ENCODE data around the gene GALNT5.

GALNT5 gene

DNA sequence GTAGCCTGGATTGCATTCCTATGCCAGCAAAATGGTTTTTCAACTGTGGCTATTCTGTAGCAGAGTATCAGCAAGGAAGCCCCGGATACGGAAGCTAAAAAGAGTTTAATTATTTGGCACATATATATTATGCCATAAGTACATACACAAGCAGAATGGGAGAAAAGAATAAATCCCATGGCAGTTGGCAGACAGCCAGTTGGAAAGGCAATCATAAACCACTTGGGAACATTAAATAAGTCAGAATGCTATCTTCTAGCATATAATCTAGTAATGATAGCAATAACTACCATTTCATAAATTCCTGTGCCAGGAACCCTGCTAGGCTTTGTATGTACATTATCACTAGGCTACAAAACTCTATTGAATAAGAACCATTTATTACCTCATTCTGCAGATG, 26.0 kb downstream of the GALNT5 start:
- DNase-seq (ENCODE audit: low read depth in 3 of 3, low spot score in 1 of 3) = no peak

DNA sequence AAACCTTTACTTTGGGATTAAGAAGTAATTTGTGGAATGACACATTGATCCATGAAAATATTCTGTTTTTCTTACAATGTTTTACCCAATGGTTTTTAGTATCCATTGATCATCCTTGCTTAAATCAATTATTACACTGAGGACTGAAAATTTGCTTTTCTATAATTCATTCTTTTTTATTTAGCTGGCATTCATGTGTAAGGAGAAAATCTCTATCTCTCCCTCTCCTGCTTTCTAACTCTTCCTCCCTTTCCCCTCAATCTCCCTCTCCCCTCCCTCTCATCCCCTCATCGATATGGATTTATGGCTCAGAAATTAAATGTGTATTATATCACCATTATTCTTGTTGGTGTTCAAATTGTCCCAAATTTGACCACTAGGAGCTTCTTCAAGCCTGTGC, 29.7 kb downstream of the GALNT5 start:
- DNase-seq (ENCODE audit: low read depth in 3 of 3, low spot score in 1 of 3) = no peak

DNA sequence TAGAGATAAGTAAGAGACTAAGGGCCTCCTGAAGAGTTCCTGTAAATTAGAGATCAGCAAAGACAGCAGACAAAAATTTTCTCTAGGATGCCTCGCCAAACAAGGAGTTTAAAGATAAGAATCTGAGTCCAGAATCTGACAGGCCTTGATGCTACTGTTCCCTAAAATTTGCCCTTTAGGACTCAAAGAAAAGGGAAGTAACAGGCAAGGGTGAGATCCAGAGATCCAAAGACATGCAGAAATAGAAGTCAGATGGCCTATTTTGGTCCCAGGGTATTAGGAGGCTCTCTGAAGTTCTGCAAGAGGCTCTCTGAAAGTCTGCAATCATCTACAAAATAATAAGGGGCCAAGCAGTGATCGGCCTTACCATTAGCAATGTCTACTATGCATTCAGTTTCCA, 33.0 kb downstream of the GALNT5 start:
- no peak for DNase-seq (ENCODE audit: low read depth in 3 of 3, low spot score in 1 of 3)

DNA sequence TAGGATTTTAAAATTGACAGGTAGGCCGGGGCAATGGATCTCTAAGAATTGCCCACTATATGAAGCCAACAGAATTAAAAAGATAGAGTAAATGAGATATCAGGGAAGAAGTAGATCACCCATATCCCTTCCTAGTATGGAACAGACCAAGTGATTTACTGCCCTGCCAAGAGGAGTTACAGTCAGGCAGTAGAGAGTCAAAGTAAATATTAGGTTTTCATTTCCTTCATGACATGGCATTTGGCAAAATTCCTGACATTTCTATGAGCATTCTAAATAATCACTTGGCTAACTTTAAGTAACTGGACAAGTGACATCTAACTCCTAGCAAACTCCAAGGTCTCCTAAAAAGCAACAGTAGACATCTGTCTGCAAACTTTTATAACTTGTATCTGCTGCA, 33.5 kb downstream of the GALNT5 start:
- DNase-seq (ENCODE audit: low read depth in 3 of 3, low spot score in 1 of 3) = no peak

DNA sequence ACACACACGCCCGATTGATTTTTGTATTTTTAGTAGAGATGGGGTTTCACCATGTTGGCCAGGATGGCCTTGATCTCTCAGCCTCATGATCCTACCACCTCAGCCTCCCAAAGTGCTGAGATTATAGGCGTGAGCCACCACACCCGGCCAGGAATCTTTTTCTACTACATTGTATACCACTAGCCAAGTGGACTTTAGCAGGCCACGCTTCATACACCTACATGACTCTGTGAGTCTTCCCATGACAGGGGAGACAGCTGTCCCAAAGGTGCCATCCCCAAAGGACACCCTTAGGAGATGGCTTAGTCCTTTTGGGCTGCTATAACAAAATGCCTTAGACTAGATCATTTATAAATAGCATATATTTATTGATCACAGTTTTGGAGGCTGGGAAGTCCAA, 35.3 kb downstream of the GALNT5 start:
- DNase-seq (ENCODE audit: low read depth in 3 of 3, low spot score in 1 of 3) = no peak

DNA sequence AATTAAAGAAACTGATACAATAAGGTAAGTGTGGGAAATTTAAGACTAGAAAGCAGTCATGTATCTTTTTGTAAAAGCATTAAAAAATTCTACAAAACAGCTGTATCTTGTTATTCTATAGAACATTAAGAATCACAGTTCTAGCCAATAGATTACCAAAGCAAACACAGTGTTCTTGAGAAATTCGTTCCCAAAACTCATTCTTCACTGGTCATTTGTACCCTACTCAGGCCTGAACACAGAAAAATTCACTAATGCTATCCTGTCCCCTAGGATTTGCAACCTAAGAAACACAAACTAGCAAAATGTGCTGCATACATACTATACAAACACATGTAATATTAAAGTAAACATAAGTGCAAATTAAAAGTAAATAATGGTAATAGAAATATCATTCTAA, 39.0 kb downstream of the GALNT5 start:
- no peak for DNase-seq (ENCODE audit: low read depth in 3 of 3, low spot score in 1 of 3)

DNA sequence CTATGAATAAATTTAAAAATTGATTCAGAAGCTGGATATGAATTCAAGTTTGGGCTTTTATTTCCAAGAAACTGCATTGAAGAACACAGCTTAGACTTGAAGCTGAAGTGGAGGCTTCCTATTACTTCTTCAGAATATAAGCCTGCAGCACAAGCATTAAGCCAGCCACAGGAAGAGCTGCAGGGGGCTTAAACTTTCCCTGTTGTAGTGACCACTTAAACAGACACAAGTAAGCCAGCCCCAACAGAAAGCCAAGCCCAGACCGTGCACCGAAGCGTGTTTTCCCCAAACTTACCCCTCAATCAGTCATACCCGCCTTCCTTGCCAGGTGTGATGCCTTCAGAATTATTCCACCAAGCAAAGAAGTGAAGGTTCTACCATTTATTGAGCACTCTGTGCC, 39.5 kb downstream of the GALNT5 start:
- DNase-seq (ENCODE audit: low read depth in 3 of 3, low spot score in 1 of 3) = no peak

DNA sequence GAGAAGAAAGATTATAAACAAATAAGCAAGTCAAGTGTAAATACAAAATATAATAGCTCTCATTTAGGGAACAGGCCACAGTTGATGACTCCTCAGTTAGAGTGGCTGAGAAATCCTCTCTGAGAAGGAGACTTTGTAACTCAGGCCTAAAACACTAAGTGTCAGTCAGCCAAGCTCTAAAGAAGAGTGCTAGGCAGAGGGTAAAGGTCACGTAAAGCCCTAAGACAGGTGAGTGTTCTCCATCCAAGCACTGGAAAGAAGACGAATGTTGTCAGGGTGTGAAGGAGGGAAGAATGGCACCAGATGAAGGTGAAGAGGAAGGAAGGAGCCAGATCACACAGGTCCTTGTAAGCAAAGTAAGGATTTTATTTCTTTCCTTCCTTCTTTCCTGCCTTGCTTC, 43.8 kb downstream of the GALNT5 start:
- DNase-seq (ENCODE audit: low read depth in 3 of 3, low spot score in 1 of 3) = no peak

DNA sequence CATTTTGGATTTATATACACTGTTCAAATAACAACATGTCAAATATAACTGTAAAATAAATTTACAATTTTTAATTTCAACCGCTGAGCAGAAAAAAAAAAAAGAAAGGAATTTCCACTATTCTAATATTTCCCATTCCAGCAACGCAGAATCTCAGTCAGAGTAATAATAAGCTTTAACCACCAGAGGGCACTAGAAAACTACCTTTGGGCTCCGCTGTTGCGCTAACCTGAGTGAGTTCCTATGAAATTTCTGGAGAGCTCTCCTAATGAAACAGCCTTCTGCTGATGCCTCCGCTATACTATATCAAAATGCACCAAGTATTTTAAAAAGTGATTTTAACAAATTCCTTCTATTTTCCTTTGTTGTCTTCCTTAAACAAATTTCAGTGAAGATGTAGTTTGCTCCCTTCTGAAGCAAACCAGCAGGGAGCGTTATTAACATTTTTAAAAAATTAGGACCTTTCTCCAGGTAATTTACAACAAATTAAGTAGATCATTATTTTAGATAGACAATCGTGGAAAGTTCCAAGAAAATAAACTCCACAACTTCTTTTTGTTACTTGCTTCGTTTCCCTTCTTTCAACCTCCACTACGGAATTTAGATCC, 45.1 kb downstream of the GALNT5 start:
- DNase-seq (ENCODE audit: low read depth in 3 of 3, low spot score in 1 of 3) = no peak

DNA sequence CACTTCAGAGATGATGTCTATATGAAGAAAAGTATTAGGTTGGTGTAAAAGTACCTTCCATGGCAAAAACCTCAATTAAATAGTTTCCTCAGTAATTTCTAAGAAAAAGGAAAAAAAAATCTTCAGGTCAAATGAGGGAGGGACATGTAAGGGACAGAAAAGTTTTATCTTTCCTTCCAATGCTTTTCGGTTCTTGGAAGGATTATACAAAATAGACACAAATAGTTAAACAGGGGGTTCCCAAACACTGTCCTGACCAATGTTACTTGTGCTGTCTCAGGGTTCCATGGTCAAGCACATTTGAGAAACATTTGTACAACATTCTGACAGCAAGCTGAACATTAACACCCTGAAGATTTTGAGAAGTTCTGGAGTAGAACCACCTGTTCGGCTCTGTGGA, 46.1 kb downstream of the GALNT5 start:
- DNase-seq (ENCODE audit: low read depth in 3 of 3, low spot score in 1 of 3) = no peak

DNA sequence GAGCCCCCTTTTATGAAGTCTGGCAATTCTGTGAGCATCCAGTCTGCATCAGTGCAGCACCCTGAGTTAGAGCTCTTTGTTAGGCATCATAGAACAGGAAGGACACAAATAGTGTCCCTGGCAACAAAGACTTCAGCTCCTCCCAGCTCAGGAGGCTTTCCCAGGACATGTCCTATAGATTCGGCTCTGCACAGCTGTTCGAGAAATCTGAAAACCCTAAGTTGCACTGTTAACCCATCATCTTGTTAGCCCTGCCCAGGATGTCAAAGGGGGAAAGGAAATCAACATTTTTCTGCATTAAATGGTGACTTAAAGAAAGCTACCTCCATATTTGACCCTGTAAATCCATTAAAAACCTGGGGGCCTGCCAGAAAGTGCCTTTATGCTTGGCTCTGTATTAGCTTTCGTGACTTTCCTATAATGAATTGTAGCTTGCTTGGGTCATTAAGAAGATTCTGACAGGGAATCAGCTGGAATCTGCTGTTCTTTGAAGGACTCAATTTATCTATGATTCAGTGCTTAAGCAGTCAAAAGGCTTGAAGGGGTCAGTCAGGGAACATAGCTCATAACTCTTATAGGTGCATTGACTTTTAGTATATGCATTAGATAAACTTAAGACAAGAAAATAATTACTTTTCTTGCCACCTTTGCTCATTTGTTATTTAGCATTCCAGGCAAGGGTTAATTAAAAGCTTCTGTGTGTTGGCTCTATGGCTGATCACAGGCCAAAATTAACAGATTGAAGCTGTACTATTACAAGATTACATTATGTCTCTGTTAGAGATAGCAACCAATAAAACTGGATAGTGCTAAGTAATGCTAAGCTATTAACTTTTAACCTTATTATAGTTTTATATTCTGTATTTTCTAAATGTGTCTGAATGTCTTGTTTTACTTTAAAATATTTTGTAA, 47.6 kb downstream of the GALNT5 start:
- no peak for DNase-seq (ENCODE audit: low read depth in 3 of 3, low spot score in 1 of 3)

DNA sequence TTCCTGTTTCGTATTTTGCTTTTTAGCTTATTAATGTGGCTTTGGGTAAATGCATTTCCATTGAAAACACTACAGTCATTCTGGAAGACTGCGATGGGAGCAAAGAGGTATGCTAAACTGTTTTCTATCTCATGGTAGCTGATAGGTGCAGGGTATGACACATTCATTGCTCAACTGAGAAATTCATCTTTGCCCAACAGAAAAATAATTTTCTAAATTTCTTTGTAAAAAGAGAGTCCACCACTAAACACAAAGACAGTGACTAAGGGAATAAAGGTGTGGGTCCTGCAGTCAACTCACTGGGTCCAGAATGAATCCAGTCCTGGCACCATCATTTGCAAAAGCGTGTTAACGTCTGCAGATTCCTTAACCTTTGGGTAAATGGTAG, 48.2 kb downstream of the GALNT5 start:
- DNase-seq (ENCODE audit: low read depth in 3 of 3, low spot score in 1 of 3) = no peak

DNA sequence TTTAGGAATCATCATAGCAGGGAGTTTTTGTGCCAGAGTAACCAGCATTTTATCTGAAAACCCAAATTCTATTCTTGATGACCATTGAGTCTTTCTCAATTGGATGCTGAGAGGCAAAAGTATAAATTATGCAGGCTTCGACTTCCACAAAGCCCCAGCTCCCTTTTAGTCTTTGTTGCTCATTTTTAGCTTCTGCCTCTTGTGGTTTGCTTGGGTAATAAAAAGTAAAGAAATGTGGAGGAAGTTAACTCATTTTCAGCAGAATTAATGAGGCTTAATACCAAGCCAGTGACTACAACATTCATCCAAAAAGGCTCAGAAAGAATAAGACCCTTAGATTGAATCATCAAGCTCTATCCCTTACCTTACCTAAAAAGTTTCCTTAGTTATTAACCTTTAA, 49.5 kb downstream of the GALNT5 start:
- DNase-seq (ENCODE audit: low read depth in 3 of 3, low spot score in 1 of 3) = no peak

DNA sequence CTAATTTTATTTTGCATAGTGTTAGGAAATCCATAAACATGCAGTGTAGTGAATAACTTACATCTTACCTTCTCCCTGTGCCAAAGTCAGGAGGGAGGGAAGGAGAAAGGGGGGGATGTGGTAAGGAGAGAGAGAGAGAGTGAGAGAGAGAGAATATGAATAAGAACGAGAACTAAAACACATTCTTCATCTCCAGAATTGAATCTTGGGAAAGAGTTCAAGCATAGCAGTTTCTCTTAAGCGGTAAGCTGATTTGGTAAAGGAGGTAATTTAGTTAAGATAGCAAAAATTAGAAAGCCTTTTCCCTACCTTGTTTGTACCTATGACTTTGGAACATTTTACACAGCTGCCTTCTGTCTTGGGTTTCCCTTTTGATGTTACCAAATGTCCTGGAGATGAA, 52.4 kb downstream of the GALNT5 start:
- DNase-seq (ENCODE audit: low read depth in 3 of 3, low spot score in 1 of 3) = no peak

DNA sequence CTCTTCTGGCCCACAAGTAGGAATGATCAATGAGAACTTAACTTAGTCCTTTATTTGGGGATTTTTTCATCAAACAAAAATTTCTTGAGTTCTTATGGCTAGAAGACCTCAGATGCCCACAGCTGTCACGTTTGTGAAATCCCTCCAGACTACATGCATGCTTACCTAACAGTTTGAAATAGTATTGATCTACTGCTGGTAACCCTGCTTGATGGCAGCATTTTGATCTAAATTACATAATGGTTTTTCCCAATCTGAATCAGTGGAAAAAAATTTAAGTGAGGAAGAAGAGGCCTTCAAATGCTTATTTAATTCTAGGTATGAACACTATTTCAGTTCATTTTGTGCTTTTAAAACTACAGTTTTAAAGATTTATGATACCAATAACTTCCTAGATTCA, 54.2 kb downstream of the GALNT5 start:
- no peak for DNase-seq (ENCODE audit: low read depth in 3 of 3, low spot score in 1 of 3)

DNA sequence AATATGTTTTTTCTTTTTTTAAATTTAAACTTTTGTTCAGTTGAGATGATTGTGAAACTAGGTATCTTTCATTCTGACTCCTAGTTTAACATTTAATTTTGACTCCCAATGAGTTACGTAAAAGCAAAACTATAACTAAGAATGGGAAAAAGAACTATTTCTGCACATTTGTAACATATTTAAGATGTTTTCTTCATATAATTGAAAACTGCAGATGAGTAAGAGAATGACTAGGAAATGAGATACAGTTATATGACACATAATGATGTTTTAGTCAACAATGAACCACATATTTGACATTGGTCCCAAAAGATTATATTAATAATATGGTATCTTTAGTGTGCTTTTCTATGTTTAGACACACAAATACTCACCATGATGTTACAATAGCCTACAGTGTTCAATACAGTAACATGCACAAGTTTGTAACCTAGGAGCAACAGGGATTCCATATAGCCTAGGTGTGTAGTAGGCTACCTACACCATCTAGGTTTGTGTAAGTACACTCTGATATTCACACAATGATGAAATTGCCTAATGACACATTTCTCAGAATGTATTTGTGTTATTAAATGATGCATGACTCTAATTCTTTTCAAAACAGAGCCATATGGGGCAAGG, 55.5 kb downstream of the GALNT5 start:
- DNase-seq (ENCODE audit: low read depth in 3 of 3, low spot score in 1 of 3) = no peak

DNA sequence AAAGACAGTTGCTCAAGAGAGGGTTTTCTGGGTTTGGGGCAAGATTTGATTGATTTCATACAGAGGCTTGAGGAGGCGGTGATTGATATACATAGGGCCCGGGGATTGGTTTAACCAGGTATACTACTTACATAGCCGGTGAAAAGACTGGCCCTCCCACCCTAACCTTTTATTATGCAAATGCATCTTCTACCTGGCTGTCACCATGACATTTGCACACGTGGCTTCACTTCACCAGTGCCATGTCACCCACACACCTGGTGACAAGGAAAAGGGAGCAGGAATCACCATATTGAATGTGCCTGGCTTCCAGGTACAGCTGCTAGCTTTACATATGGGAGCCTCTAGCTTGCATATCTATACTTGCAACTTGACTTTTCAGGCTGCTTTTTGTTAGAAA, 58.4 kb downstream of the GALNT5 start:
- no peak for DNase-seq (ENCODE audit: low read depth in 3 of 3, low spot score in 1 of 3)

DNA sequence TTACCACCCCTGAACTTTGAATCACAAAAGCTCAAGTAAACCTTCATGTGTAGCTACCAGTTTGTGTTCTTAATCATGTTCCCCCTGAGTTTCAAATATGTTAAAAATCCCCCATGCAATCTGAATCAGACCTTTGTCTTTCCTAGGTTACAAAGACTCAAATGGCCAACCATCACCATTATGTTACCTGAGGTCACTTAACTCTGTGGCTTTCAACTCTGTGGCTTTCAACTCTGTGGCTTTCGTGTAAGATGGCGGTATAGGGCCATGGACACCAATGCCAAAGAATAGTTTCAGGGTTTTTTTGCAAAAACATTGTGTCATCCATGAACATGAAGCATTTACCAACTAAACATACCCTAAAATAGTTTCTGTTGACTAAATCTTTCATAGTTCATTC, 61.4 kb downstream of the GALNT5 start:
- no peak for DNase-seq (ENCODE audit: low read depth in 3 of 3, low spot score in 1 of 3)

DNA sequence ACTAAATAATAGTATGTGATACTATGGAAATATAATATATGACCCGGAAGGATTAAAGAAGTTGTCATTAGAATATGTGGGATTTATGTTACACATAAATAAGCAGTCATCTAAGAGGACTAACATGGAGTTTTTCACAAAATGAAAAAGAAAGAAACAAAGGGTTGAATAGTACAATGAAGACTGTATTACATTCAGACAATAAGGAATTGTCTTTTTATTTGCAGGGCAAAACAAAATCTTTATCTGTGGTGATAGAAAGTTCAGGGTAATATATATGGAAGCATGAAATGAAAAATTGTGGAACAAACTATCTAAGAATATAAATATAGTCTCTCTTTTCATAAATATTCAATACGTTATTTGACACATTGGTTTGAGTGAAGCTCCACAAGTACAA, 62.3 kb downstream of the GALNT5 start:
- DNase-seq (ENCODE audit: low read depth in 3 of 3, low spot score in 1 of 3) = no peak

DNA sequence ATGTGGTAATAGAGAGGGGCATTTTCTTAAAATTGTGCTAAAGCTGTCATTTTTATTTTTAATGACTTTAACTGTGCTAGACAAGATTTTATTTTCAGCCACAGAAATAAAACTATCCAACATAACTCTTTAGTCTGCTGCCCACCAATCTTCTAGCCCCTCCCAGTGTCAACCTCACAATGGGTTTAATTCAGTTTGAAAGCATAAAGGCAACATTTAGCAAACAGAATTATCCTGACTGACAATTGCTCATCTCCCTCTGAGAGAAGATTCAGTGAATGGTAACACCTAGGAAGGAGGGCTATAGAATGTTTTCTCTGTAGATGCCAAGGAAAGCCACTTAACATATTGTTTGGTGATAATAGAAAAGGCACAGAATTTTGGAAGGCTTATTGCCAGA, 62.9 kb downstream of the GALNT5 start:
- no peak for DNase-seq (ENCODE audit: low read depth in 3 of 3, low spot score in 1 of 3)

DNA sequence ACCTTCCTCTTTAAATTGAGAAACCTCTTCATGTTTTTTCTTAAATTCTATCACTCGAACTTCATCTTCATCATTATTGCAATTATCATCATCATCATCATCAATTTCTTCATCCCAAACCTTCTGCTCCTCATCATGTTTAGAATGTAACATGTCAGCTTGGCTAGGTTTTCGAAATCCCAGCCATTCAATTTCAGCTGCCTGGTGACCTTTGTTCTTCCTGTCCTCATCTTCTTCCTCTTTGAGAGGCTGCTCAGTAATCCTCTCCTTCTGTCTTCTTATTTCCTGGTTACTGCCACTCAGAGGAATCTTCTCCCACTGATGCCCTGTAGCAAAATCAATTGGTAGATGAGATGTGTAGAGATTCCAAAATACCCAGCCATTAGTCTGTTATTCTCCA, 64.0 kb downstream of the GALNT5 start:
- no peak for DNase-seq (ENCODE audit: low read depth in 3 of 3, low spot score in 1 of 3)

DNA sequence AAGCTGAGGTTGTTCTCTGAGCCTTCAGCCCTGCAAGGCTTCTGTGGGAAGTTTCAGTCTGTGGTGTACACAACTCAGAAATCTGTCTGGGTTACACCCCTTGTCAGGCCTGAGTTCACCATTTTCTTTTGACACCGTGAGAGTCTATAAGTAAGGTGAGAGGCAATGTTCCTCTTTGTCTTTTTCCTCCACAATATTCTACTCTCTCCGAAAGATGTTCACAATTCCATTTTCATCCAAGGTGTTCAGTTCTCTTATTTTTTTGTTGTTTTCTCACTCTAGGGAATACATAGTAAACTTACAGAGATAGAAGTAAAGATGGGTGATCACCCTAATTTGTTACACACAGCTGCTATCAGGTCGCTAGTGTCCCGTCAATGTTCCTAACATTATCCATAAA, 64.9 kb downstream of the GALNT5 start:
- DNase-seq (ENCODE audit: low read depth in 3 of 3, low spot score in 1 of 3) = no peak

Measured in stimulated activated CD4-positive, alpha-beta T cell treated with anti-CD3 and anti-CD28 coated beads, TNF-alpha, amount 100 ng/mL, for 1 hour (primary cell).